ENCODE results near the gene MAP7D1.
"Not testable (repeated sequence)": the region's sequence is repeated elsewhere in the genome, so short reads cannot be mapped to it uniquely, and the experiment has no call there.

The MAP7D1 gene

GRCh38 chr1:36154335-36154734 is 1.6 kb upstream of the MAP7D1 start:
- DNase-seq, result no peak

DNA sequence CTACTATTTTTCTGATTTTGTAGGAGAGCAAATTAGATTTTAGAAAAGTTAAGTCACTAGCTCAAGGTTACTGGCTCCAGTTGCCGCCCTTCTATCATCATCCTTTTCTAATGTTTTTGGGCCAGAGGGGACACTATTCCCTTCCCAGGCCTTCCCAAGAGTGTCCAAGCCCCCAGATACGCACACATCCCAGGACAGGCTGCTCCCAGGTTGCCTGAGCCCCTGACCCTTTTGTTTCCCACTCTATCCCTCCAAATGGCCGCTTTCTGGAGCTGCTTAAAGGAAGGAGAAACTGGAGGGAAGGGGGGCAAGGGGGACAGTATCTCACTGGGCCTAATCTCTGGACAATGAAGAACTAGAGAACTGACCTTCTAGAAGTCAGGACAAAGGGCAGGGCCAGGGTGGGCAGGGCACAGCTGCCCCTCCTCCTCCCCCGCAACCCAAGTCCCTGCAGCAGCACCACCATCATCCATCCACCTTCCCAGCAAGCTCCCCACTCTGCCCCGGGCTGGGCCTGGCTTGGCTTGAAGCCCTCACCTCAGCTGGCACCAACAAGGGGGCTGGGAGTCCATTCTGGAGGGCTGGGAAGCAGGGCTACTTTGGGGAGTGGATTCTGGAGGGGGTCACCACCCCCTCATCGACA is 1.1 kb upstream of the MAP7D1 start:
- DNase-seq, result peak; percentile 46

DNA sequence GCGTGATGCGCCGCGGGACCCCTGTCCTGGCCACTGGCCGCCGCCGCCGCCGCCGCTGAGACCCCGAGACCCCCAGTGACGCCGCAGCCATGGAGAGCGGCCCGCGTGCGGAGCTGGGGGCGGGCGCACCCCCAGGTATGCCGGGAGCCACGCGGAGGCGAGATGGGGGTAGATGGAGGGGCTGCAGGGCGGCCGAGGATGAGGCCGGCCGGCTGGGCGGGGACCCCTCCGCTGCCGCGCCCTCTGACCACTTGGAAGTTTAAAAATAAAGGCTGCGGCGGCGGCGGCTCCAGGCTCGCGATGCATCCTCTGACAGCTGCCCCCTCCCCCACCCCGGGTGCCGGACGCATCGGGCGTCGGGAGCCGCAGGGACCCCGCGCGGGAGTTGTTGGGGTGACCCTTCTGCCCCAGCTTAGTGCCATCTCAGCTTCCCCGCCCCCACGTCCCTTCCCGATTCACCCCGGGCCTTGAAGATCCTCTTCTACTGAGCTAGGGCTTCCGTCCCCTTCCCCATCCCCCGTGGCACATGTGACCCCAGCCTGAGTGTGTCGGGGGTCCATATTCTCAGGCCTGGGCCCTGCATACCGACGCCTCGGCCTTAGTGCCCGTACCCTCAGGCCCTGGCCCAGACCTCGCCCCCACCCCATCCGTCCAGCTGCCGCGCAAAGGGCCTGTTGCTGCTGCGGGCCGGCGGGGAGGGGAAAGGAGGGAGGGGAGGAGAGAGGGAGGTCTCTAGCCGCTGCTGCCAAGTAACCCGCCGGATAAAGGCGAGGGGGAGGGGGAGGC is 562 bp downstream of the MAP7D1 start:
- peak; percentile 91 for DNase-seq

- no peak for DNase-seq
Observed at GRCh38 chr1:36157115-36157903, 1.3 kb downstream of the MAP7D1 start.

- DNase-seq, result no peak
Observed at GRCh38 chr1:36157973-36158826, 2.2 kb downstream of the MAP7D1 start.

DNA sequence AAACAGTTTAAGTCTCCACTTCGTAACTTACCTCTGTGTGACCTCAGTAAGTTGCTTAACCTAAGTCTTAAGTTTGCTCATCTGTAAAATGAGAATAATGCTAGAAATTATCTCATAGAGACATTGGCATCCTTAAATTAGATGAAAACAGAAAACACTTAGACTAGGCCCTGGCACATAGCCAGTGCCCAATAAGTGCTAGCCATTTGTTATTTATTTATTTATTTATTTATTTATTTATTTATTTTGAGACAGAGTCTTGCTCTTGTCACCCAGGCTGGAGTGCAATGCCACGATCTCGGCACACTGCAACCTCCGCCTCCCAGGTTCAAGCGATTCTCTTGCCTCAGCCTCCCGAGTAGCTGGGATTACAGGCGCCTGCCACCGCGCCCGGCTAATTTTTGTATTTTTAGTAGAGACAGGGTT is 2.9 kb downstream of the MAP7D1 start:
- DNase-seq, result not testable (repeated sequence)

DNA sequence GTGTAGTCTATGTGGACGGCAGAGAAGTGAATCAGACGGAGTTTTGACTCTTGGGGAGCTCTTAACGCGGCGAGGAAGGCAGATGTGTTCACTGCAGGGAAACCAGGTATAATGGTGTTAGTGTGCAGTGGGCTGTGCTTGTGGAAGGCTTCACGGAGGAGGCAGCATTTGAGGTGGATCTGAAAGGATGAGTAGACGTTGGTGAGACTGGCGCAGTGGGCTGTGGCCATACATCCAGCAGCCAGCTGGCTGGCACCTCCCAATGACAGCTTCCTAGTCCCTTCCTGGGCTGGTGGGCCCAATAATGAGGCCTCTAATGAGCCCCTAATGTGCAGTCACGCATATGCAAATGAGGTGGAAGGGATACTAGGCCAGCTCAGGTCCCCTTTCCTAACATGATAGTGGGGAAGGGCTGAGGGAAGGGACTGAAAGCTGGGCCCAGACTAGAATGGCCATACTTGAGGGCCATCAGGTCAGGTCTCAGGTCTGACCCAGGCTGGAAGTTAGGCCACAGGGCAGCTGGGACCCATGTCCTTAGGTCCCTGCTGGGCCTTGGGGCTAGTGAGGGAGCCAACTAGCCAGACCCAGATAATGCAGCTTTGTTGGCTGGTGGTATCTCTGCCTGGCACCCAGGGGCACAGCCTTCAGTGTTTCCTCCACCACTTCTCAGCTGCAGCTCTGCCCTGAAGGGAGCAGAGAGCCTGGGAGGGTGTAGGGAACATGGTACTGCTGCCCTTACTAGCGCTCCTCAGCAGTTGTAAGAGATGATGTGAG is 3.8 kb downstream of the MAP7D1 start:
- no peak for DNase-seq

DNA sequence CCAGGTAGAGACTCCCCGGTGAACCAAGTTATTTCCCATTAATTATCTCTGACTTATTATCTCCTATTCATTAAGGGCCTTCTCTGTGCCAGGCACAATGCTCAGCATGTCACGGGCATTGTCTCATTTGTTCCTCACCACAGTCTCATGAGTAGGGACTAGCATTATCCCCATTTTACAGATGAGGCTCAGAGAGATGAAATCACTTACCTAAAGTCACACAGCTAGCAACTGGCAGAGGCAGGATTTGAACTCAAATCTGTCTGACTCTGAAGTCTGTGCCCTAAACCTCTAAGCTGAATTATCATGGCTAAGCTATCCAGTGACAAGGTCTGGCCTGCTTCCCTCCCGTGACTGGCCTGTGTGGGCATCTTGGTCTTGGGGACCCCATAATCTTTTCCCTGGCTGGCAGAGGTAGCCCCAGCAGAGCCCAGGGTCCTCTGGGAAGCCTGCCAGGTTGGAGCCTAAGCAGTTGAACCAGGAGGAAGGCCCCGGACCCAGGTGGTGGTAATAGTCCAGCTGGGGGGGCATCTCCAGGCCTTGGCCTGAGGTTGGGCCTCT is 4.5 kb downstream of the MAP7D1 start:
- no peak for DNase-seq

DNA sequence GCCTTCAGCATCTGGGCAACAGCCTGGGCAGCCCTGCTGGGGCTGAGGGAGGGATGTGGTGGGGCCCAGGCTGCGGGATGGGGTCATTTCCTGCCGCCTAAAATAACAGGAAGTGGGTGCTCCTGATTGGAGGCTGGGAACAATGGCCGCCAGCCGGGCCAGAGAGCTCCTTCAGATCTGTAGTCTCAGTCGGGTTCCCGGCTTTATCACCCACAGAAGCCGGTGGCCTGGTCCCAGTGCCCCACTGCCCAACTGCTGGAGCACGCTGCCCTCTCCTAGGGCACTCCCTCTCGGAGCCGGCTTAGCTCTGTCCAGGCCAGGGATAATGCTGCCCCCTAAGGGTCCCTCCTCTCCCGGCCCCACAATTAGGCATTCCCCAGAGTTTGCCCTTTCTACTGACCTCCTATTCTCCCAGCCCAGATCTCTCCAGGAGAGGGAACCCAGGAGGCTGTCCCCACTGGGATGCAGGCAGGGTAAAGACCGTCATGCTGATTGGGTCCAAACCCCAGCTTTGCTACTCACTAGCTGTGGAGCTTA is 5.1 kb downstream of the MAP7D1 start:
- DNase-seq, result peak; percentile 60

GRCh38 chr1:36161641-36162531 is 5.9 kb downstream of the MAP7D1 start:
- no peak for DNase-seq

- no peak for DNase-seq
Observed at GRCh38 chr1:36162680-36163239, 6.8 kb downstream of the MAP7D1 start.

DNA sequence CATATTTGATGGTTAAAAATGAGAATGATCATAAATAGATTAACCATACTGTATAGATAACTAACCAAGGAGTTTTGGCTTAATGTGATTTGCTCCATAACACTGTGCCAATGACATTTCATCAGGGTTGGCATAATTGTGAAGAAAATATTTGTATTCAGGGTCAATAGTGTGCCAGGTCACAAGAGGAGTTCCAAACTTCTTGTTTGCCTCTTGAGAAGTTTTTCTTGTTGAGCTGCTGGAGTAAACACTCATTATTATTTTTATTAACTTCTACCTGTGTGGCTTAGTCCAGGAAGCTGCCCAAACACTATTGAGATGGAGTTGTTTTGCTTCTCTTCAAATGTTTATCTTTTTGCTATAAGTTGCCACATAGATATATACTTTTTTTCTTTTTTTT is 7.5 kb downstream of the MAP7D1 start:
- DNase-seq, result no peak

- DNase-seq, result no peak
Observed at GRCh38 chr1:36164361-36164760, 8.4 kb downstream of the MAP7D1 start.

DNA sequence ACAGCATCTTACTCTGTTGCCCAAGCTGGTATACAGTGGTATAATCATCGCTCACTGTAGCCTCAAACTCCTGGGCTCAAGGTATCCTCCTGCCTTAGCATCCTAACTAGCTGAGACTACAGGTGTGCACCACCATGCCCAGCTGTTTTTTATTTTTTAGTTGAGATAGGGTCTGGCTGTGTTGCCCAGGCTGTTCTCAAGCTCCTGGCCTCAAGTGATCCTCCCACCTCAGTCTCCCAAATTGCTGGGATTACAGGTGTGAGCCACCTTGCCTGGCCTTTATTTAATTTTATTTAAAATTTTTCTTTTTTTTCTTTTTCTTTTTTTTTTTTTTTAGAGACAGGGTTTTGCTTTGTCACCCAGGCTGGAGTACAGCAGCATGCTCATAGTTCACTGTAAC is 9.2 kb downstream of the MAP7D1 start:
- DNase-seq, result no peak

- no peak for DNase-seq
Observed at GRCh38 chr1:36166136-36166535, 10.2 kb downstream of the MAP7D1 start.

- DNase-seq, result no peak
Observed at GRCh38 chr1:36166938-36167905, 11.3 kb downstream of the MAP7D1 start.

GRCh38 chr1:36168514-36168913 is 12.6 kb downstream of the MAP7D1 start:
- DNase-seq, result no peak

DNA sequence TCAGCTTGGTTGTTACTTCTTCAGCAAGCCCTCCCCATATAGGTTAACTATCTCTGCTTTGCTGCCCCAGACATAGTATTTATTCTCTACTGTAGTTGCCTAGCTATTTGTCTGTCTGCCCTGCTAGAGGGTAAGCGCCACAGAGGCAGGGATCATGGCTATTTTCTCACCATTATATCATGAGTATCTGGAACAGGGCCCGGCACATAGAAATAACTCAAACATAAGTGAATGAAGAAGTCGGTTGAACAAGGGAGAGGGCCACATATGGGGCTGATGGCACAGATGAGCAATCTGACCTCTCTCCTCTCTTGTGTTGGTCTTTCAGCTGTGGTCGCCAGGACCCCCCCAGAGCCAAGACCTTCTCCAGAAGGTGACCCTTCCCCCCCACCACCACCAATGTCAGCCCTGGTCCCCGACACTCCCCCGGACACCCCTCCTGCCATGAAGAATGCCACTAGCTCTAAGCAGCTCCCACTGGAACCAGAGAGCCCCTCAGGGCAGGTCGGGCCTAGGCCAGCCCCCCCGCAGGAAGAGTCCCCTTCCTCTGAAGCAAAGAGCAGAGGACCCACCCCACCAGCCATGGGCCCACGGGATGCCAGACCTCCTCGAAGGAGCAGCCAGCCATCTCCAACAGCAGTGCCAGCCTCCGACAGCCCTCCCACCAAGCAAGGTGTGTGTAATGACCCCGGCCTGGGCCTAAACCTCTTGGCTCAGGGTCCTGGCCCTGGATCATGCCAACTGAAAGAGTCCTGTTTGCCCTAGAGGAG is 14.9 kb downstream of the MAP7D1 start:
- no peak for DNase-seq
